ENCODE measurements around the gene MCCC2.

Gene MCCC2

DNA sequence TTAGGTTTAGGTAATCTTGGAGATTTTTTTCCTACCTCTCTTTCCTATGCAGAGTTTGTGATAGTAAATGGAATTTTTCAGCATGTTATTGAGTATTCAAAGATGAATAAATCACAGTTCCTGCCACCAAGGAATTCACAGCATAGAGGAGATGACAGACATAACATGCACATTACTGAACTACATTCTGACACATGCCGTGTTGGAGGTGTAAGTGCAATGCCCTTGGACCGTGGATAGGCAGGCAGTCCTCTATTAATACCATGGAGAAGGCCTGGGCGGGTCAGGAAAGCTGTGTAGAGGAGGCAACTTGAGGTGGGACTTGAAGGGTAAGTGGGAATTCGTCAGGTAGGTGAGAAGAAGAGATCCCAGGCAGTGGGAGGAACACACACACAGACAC, 43.9 kb downstream of the MCCC2 start:
- no peak for DNase-seq (ENCODE audit: low read depth)
- no peak for TF ChIP-seq POLR2A (IDR thresholded peaks at IDR 0.05; ENCODE audit: extremely low read depth, insufficient read length)
- TF ChIP-seq, protein P1, sequence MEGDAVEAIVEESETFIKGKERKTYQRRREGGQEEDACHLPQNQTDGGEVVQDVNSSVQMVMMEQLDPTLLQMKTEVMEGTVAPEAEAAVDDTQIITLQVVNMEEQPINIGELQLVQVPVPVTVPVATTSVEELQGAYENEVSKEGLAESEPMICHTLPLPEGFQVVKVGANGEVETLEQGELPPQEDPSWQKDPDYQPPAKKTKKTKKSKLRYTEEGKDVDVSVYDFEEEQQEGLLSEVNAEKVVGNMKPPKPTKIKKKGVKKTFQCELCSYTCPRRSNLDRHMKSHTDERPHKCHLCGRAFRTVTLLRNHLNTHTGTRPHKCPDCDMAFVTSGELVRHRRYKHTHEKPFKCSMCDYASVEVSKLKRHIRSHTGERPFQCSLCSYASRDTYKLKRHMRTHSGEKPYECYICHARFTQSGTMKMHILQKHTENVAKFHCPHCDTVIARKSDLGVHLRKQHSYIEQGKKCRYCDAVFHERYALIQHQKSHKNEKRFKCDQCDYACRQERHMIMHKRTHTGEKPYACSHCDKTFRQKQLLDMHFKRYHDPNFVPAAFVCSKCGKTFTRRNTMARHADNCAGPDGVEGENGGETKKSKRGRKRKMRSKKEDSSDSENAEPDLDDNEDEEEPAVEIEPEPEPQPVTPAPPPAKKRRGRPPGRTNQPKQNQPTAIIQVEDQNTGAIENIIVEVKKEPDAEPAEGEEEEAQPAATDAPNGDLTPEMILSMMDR (IDR thresholded peaks at IDR 0.05; ENCODE audit: low read depth, low read length) = no peak
- no peak for TF ChIP-seq MYC (IDR thresholded peaks at IDR 0.05; ENCODE audit: low read depth, low read length)
- TF ChIP-seq, protein P2, sequence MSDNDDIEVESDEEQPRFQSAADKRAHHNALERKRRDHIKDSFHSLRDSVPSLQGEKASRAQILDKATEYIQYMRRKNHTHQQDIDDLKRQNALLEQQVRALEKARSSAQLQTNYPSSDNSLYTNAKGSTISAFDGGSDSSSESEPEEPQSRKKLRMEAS (IDR thresholded peaks at IDR 0.05; ENCODE audit: low read depth, low read length) = no peak
- H3K4me3 ChIP-seq (ENCODE audit: low read depth, low read length) = no peak overlapping the region

- TF ChIP-seq, protein P2 (IDR thresholded peaks at IDR 0.05; ENCODE audit: low read depth, low read length) = no peak
- no peak for TF ChIP-seq MYC (IDR thresholded peaks at IDR 0.05; ENCODE audit: low read depth, low read length)
- no peak for TF ChIP-seq POLR2A (IDR thresholded peaks at IDR 0.05; ENCODE audit: extremely low read depth, insufficient read length)
- TF ChIP-seq, protein P1 (IDR thresholded peaks at IDR 0.05; ENCODE audit: low read depth, low read length) = no peak
- no peak for DNase-seq (ENCODE audit: low read depth)
- H3K4me3 ChIP-seq (ENCODE audit: low read depth, low read length) = no peak overlapping the region
These were observed 45.0 kb downstream of the MCCC2 start for GRCh38 chr5:71632168-71632567.

GRCh38 chr5:71633255-71634155, 46.4 kb downstream of the MCCC2 start:
- TF ChIP-seq, protein P2 (IDR thresholded peaks at IDR 0.05; ENCODE audit: low read depth, low read length) = no peak
- TF ChIP-seq, protein P1 (IDR thresholded peaks at IDR 0.05; ENCODE audit: low read depth, low read length) = no peak
- TF ChIP-seq MYC (IDR thresholded peaks at IDR 0.05; ENCODE audit: low read depth, low read length) = no peak
- no peak for TF ChIP-seq POLR2A (IDR thresholded peaks at IDR 0.05; ENCODE audit: extremely low read depth, insufficient read length)
- no peak overlapping the region for H3K4me3 ChIP-seq (ENCODE audit: low read depth, low read length)
- DNase-seq (ENCODE audit: low read depth) = no peak

GRCh38 chr5:71637133-71637532, 50.0 kb downstream of the MCCC2 start:
- no peak overlapping the region for H3K4me3 ChIP-seq (ENCODE audit: low read depth, low read length)
- DNase-seq (ENCODE audit: low read depth) = no peak
- TF ChIP-seq, protein P2 (IDR thresholded peaks at IDR 0.05; ENCODE audit: low read depth, low read length) = no peak
- TF ChIP-seq POLR2A (IDR thresholded peaks at IDR 0.05; ENCODE audit: extremely low read depth, insufficient read length) (no peak), MYC (IDR thresholded peaks at IDR 0.05; ENCODE audit: low read depth, low read length) (no peak)
- TF ChIP-seq, protein P1 (IDR thresholded peaks at IDR 0.05; ENCODE audit: low read depth, low read length) = no peak

- TF ChIP-seq MYC (IDR thresholded peaks at IDR 0.05; ENCODE audit: low read depth, low read length) (no peak), POLR2A (IDR thresholded peaks at IDR 0.05; ENCODE audit: extremely low read depth, insufficient read length) (no peak)
- TF ChIP-seq, protein P1 (IDR thresholded peaks at IDR 0.05; ENCODE audit: low read depth, low read length) = no peak
- TF ChIP-seq, protein P2 (IDR thresholded peaks at IDR 0.05; ENCODE audit: low read depth, low read length) = no peak
- H3K4me3 ChIP-seq (ENCODE audit: low read depth, low read length) = no peak overlapping the region
- DNase-seq (ENCODE audit: low read depth) = no peak
These were observed 53.3 kb downstream of the MCCC2 start for GRCh38 chr5:71640408-71640807.
